Measurements from ENCODE around the gene LAPTM5.
"Not testable (repeated sequence)": the region's sequence is repeated elsewhere in the genome, so short reads cannot be mapped to it uniquely, and the experiment has no call there.

Gene LAPTM5

GRCh38 chr1:30693822-30694221 lies 63.8 kb downstream of the LAPTM5 start:
- Histone ChIP-seq H3K9me3 (ENCODE audit: low read length) (no peaks in the 10 kb centered on the region), H2AFZ (ENCODE audit: low read depth, low read length) (no peak overlapping the region), H3K4me1 (ENCODE audit: insufficient read depth, low read length) (peaks cover 8% of the 10 kb centered on the region), H3K36me3 (ENCODE audit: insufficient read depth, low read length) (no peaks in the 10 kb centered on the region), H3K27me3 (ENCODE audit: insufficient read depth, low read length) (peaks cover 3% of the 10 kb centered on the region), H3K4me3 (ENCODE audit: low read length) (no peak overlapping the region)

- Histone ChIP-seq H3K9me3 (ENCODE audit: low read length) (no peaks in the 10 kb centered on the region), H3K4me1 (ENCODE audit: insufficient read depth, low read length) (peaks cover 8% of the 10 kb centered on the region), H3K4me3 (ENCODE audit: low read length) (no peak overlapping the region), H3K36me3 (ENCODE audit: insufficient read depth, low read length) (no peaks in the 10 kb centered on the region), H3K27me3 (ENCODE audit: insufficient read depth, low read length) (peaks cover 5% of the 10 kb centered on the region), H2AFZ (ENCODE audit: low read depth, low read length) (no peak overlapping the region)
These were observed 64.2 kb downstream of the LAPTM5 start for GRCh38 chr1:30693366-30693765.

- peaks cover 5% of the 10 kb centered on the region for H3K27me3 ChIP-seq (ENCODE audit: insufficient read depth, low read length)
- peaks cover 8% of the 10 kb centered on the region for H3K4me1 ChIP-seq (ENCODE audit: insufficient read depth, low read length)
- H3K9me3 ChIP-seq (ENCODE audit: low read length) = no peaks in the 10 kb centered on the region
- no peak overlapping the region for H3K4me3 ChIP-seq (ENCODE audit: low read length)
- no peak overlapping the region for H2AFZ ChIP-seq (ENCODE audit: low read depth, low read length)
- no peaks in the 10 kb centered on the region for H3K36me3 ChIP-seq (ENCODE audit: insufficient read depth, low read length)
These were observed 64.6 kb downstream of the LAPTM5 start for GRCh38 chr1:30692948-30693301.

GRCh38 chr1:30692201-30692947 lies 65.2 kb downstream of the LAPTM5 start:
- Histone ChIP-seq H3K4me1 (ENCODE audit: insufficient read depth, low read length) (peaks cover 8% of the 10 kb centered on the region), H3K4me3 (ENCODE audit: low read length) (no peak overlapping the region), H2AFZ (ENCODE audit: low read depth, low read length) (no peak overlapping the region), H3K36me3 (ENCODE audit: insufficient read depth, low read length) (no peaks in the 10 kb centered on the region), H3K27me3 (ENCODE audit: insufficient read depth, low read length) (peaks cover 7% of the 10 kb centered on the region), H3K9me3 (ENCODE audit: low read length) (no peaks in the 10 kb centered on the region)

- Histone ChIP-seq H3K4me3 (ENCODE audit: low read length) (no peak overlapping the region), H3K9me3 (ENCODE audit: low read length) (no peaks in the 10 kb centered on the region), H2AFZ (ENCODE audit: low read depth, low read length) (no peak overlapping the region), H3K4me1 (ENCODE audit: insufficient read depth, low read length) (peaks cover 8% of the 10 kb centered on the region), H3K27me3 (ENCODE audit: insufficient read depth, low read length) (peaks cover 14% of the 10 kb centered on the region), H3K36me3 (ENCODE audit: insufficient read depth, low read length) (no peaks in the 10 kb centered on the region)
These were observed 66.1 kb downstream of the LAPTM5 start for GRCh38 chr1:30691480-30691879.

GRCh38 chr1:30689901-30690645 lies 67.5 kb downstream of the LAPTM5 start:
- Histone ChIP-seq H3K4me1 (ENCODE audit: insufficient read depth, low read length) (peaks cover 8% of the 10 kb centered on the region), H3K4me3 (ENCODE audit: low read length) (no peak overlapping the region), H2AFZ (ENCODE audit: low read depth, low read length) (no peak overlapping the region), H3K27me3 (ENCODE audit: insufficient read depth, low read length) (peaks cover 27% of the 10 kb centered on the region), H3K36me3 (ENCODE audit: insufficient read depth, low read length) (no peaks in the 10 kb centered on the region), H3K9me3 (ENCODE audit: low read length) (no peaks in the 10 kb centered on the region)

GRCh38 chr1:30688920-30689794 lies 68.4 kb downstream of the LAPTM5 start:
- H3K9me3 ChIP-seq (ENCODE audit: low read length) = no peaks in the 10 kb centered on the region
- H2AFZ ChIP-seq (ENCODE audit: low read depth, low read length) = no peak overlapping the region
- H3K4me3 ChIP-seq (ENCODE audit: low read length) = no peak overlapping the region
- H3K36me3 ChIP-seq (ENCODE audit: insufficient read depth, low read length) = no peaks in the 10 kb centered on the region
- H3K4me1 ChIP-seq (ENCODE audit: insufficient read depth, low read length) = peaks cover 8% of the 10 kb centered on the region
- peaks cover 34% of the 10 kb centered on the region for H3K27me3 ChIP-seq (ENCODE audit: insufficient read depth, low read length)

GRCh38 chr1:30688516-30688915 lies 69.1 kb downstream of the LAPTM5 start:
- not testable (repeated sequence) for H3K9me3 ChIP-seq (ENCODE audit: low read length); H2AFZ ChIP-seq (ENCODE audit: low read depth, low read length); H3K36me3 ChIP-seq (ENCODE audit: insufficient read depth, low read length); H3K4me1 ChIP-seq (ENCODE audit: insufficient read depth, low read length); H3K4me3 ChIP-seq (ENCODE audit: low read length)
- peaks cover 40% of the 10 kb centered on the region for H3K27me3 ChIP-seq (ENCODE audit: insufficient read depth, low read length)

- no peaks in the 10 kb centered on the region for H3K36me3 ChIP-seq (ENCODE audit: insufficient read depth, low read length)
- H3K4me1 ChIP-seq (ENCODE audit: insufficient read depth, low read length) = peaks cover 8% of the 10 kb centered on the region
- H3K27me3 ChIP-seq (ENCODE audit: insufficient read depth, low read length) = peaks cover 42% of the 10 kb centered on the region
These were observed 69.7 kb downstream of the LAPTM5 start for GRCh38 chr1:30687886-30688285.

GRCh38 chr1:30686236-30686935 lies 71.2 kb downstream of the LAPTM5 start:
- H3K36me3 ChIP-seq (ENCODE audit: insufficient read depth, low read length) = no peaks in the 10 kb centered on the region
- H2AFZ ChIP-seq (ENCODE audit: low read depth, low read length) = no peak overlapping the region
- peaks cover 48% of the 10 kb centered on the region for H3K27me3 ChIP-seq (ENCODE audit: insufficient read depth, low read length)
- H3K9me3 ChIP-seq (ENCODE audit: low read length) = no peaks in the 10 kb centered on the region
- peaks cover 8% of the 10 kb centered on the region for H3K4me1 ChIP-seq (ENCODE audit: insufficient read depth, low read length)
- H3K4me3 ChIP-seq (ENCODE audit: low read length) = no peak overlapping the region

More at GRCh38 chr1:30687886-30688285, 69.7 kb downstream of the LAPTM5 start:
- Histone ChIP-seq H2AFZ (ENCODE audit: low read depth, low read length) (no peak overlapping the region), H3K9me3 (ENCODE audit: low read length) (no peaks in the 10 kb centered on the region), H3K4me3 (ENCODE audit: low read length) (no peak overlapping the region)

GRCh38 chr1:30685796-30686165 lies 71.8 kb downstream of the LAPTM5 start:
- peaks cover 8% of the 10 kb centered on the region for H3K4me1 ChIP-seq (ENCODE audit: insufficient read depth, low read length)
- peaks cover 48% of the 10 kb centered on the region for H3K27me3 ChIP-seq (ENCODE audit: insufficient read depth, low read length)
- no peaks in the 10 kb centered on the region for H3K9me3 ChIP-seq (ENCODE audit: low read length)
- H3K36me3 ChIP-seq (ENCODE audit: insufficient read depth, low read length) = no peaks in the 10 kb centered on the region
- no peak overlapping the region for H3K4me3 ChIP-seq (ENCODE audit: low read length)
- H2AFZ ChIP-seq (ENCODE audit: low read depth, low read length) = no peak overlapping the region

GRCh38 chr1:30684881-30685795 lies 72.4 kb downstream of the LAPTM5 start:
- Histone ChIP-seq H3K27me3 (ENCODE audit: insufficient read depth, low read length) (peaks cover 48% of the 10 kb centered on the region), H3K4me3 (ENCODE audit: low read length) (no peak overlapping the region), H3K9me3 (ENCODE audit: low read length) (no peaks in the 10 kb centered on the region), H3K4me1 (ENCODE audit: insufficient read depth, low read length) (peaks cover 5% of the 10 kb centered on the region), H3K36me3 (ENCODE audit: insufficient read depth, low read length) (no peaks in the 10 kb centered on the region), H2AFZ (ENCODE audit: low read depth, low read length) (no peak overlapping the region)

All from neuron (in vitro differentiated cells).